ENCODE data around the gene ACBD3.

DNA sequence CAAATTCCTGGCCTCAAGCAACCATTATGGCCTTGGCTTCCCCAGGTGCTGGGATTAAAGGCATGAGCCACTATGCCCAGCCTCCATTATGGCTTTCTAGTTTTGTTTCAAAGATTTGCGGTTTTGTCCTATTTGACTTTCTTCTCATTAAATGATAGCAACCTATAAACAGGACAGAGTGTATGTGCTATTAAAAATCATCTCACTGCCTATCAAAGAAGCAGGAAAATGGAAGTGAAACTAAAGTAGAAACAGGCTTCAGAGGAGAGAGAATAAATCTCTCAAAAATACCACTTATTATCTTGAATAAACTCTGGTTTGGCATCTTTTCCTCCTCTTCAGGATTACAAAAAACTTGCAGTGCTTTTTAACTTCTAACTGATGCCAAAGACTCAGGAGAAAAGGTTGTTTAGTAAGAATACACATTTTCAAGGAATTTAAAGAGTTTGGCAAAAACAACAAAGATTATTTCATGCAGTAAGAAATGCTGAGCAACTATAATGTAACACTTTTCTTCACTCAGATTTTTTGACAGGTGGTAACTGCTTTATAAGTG, 28.7 kb downstream of the ACBD3 start:
- TF ChIP-seq, protein P1, sequence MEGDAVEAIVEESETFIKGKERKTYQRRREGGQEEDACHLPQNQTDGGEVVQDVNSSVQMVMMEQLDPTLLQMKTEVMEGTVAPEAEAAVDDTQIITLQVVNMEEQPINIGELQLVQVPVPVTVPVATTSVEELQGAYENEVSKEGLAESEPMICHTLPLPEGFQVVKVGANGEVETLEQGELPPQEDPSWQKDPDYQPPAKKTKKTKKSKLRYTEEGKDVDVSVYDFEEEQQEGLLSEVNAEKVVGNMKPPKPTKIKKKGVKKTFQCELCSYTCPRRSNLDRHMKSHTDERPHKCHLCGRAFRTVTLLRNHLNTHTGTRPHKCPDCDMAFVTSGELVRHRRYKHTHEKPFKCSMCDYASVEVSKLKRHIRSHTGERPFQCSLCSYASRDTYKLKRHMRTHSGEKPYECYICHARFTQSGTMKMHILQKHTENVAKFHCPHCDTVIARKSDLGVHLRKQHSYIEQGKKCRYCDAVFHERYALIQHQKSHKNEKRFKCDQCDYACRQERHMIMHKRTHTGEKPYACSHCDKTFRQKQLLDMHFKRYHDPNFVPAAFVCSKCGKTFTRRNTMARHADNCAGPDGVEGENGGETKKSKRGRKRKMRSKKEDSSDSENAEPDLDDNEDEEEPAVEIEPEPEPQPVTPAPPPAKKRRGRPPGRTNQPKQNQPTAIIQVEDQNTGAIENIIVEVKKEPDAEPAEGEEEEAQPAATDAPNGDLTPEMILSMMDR (IDR thresholded peaks at IDR 0.05; ENCODE audit: low read depth, low read length, poor library complexity, severe bottlenecking), result no peak
- TF ChIP-seq EZH2phosphoT487 (IDR thresholded peaks at IDR 0.05; ENCODE audit: borderline replicate concordance, low read length), result no peak

Data from DOHH2 (cell line).